Measurements from ENCODE around the gene EIF1AD.
A peak's percentile ranks its signal among the peaks of the same experiment; 100 is the strongest.

Gene EIF1AD

DNA sequence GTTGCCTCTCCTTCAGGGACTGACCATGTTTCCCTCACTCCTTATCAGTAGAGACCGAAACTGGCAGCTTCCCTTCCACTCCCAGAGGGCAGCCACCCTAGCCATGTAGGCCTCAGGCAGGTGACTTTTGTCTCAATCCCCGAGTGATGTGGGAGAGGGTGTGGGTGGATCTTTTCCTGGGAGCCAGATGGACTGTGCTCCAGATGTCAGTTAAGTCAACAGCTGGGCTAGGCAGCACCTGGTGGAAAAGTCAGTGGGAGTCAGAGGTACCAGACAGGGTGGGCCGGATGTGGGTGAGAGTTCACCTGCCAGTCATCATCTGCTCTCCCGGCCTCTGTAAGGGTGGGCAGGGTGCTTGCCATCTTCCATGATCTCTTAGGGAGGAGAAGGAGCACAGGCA lies 2.2 kb upstream of the EIF1AD start:
- DNase-seq (ENCODE audit: low read depth), result no peak

GRCh38 chr11:66003291-66003690 lies 1.3 kb upstream of the EIF1AD start:
- no peak for DNase-seq (ENCODE audit: low read depth)

GRCh38 chr11:66002648-66003225 lies 780 bp upstream of the EIF1AD start:
- no peak for DNase-seq (ENCODE audit: low read depth)

DNA sequence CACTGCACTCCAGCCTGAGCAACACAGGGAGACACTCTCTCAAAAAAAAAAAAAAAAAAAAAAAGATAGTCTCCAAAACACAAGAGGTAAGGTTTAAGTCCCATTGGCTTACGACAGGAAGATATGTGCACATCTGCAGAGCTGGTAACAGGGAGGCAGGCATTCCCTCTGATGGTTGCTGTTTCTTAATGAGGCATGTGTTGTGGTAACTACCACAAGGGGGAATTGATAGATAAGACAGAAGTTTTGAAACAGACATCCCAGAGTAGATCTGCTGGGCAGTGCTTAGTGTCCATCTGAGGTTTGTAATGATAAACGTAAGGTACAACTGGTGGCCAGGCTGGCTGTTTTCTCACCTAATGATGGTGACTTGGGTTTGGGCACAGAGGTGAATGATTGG lies 4.7 kb downstream of the EIF1AD start:
- DNase-seq (ENCODE audit: low read depth), result no peak

DNA sequence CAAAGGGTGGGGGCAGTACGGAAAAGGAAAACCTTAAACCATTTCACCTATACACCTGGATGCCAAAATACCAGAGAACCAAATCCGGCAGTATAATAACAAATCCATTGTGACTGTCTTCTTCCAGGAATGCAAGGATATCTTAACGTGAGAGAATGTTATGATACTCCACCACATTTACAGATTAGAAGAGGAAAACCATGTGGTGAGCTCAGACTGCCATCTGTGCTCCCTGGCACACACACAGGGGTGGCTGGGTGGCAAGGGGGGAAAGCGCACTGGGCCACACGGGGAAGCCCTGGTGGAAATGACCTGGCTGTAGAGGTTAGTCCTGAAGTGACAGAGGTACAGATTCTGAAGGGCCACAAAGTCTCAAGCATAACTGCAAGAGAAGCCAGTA lies 9.9 kb downstream of the EIF1AD start:
- no peak for DNase-seq (ENCODE audit: low read depth)

GRCh38 chr11:65988791-65989592 lies 13.0 kb downstream of the EIF1AD start:
- DNase-seq (ENCODE audit: low read depth), result peak; percentile 89

DNA sequence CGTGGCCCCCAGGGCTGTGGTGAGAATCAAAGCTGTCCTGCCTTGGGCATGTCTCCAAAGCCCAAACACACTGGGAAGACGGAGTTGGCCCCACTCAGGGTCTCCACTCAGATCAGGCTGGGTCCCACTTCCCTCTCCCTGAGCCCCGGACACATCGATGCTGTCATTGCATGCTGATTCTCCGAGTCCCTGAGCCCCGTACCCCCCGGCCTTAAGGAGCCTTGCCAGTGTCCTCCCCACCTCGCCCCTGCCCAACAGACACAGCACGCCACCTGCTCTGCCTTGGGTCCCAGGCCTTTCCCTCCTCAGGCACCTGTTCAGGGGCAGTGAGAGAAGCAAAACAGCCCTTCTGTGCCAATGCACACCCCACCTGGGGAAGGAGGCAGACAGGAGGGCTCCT lies 14.6 kb downstream of the EIF1AD start:
- DNase-seq (ENCODE audit: low read depth), result no peak

DNA sequence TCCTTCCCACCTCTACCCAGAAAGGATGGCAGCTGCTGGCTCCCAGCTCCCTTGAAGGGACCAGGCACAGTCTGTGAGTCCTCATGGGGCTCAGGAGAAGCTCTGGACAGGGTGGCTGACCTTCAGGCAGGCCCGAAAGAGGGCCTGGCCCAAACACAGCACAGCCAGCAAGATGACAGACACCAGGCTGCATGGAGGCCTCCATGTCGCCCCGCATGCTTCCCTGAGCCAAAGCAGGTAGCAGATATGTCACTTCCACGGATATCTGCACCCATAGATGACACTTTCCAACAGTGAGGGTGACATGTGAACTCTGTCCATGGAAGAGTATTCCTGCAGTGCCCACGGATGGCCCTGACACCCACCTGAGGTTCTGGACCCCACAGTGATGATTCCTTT lies 18.4 kb downstream of the EIF1AD start:
- no peak for DNase-seq (ENCODE audit: low read depth)

GRCh38 chr11:65982824-65983588 lies 19.0 kb downstream of the EIF1AD start:
- DNase-seq (ENCODE audit: low read depth), result no peak

DNA sequence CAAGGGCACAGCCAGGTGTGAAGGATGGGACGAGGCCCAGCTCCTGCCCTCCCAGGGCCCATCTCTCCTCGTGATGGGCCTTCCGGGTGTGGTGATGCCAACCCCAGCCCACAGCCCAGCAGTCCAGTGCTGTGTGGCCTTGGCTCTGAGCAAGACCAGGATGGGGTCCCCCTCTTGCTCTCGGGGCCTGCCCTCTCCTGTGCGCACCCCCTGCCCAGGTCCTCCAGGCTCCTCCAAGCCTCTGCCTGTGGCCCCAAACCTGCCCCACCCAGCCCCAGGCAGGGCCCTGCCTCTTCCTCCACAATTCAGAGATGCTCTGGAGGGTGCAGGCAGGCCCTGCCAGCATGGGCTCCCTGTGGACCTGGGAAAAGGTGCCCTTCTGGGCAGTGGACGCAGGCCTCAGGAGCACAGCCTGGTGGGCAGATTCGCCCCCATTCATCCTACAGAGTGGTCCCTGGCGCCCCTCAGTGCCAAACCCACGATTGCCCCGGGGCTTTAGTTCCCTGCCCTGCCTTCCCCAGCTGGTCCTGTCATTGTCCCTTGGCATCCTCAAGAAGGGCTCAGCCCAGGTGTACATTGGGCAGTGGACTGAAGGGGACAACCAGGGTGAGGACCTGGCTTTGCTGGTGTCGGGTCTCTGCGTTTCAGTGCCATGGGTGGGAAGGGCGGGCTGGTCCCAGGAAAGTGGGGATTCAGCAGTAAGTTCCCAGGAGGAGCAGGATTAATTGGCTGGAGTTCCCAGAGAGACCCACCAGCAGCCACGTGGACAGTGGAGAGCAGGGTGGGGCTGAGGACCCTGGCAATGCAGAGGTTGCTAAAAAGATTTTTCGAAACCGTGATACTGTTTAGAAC lies 19.8 kb downstream of the EIF1AD start:
- no peak for DNase-seq (ENCODE audit: low read depth)

- no peak for DNase-seq (ENCODE audit: low read depth)
These were observed 20.7 kb downstream of the EIF1AD start for GRCh38 chr11:65981101-65981740.

GRCh38 chr11:65979261-65979759 lies 22.6 kb downstream of the EIF1AD start:
- no peak for DNase-seq (ENCODE audit: low read depth)

DNA sequence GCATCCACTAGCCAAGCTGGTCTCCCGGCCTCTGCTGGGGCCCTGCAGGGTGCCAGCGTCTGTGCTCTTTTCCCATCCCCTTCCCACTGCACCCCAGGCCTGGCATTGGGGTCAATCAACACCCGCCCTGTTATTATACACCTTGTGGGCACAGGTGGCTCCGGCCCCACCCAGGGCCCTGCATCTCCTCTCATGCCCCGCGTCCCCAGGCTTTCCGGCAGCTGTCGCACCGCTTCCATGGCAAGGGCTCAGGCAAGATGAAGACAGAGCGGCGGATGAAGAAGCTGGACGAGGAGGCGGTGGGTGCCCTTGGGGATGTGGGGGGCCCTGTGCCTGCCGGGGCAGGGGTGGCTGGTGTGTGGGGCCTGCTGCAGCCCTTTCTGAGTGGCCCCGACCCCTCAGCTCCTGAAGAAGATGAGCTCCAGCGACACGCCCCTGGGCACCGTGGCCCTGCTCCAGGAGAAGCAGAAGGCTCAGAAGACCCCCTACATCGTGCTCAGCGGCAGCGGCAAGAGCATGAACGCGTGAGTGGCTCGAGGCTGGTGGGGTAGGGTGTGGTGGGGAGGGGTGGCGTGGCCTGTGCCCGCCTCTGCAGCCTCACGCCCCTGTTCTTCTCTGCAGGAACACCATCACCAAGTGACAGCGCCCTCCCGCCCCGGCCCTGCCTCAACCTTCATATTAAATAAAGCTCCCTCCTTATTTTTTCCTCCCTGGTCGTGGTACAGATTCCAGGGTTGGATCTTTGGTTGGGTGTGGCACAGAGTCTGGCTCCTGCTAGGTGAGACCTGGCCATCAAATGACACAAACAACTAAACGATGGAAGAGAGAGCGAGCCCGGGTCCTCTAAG lies 23.3 kb downstream of the EIF1AD start:
- no peak for DNase-seq (ENCODE audit: low read depth)

GRCh38 chr11:65977621-65978390 lies 24.2 kb downstream of the EIF1AD start:
- no peak for DNase-seq (ENCODE audit: low read depth)

GRCh38 chr11:65976216-65977176 lies 25.5 kb downstream of the EIF1AD start:
- DNase-seq (ENCODE audit: low read depth), result no peak

GRCh38 chr11:65975771-65976170 lies 26.2 kb downstream of the EIF1AD start:
- DNase-seq (ENCODE audit: low read depth), result no peak

DNA sequence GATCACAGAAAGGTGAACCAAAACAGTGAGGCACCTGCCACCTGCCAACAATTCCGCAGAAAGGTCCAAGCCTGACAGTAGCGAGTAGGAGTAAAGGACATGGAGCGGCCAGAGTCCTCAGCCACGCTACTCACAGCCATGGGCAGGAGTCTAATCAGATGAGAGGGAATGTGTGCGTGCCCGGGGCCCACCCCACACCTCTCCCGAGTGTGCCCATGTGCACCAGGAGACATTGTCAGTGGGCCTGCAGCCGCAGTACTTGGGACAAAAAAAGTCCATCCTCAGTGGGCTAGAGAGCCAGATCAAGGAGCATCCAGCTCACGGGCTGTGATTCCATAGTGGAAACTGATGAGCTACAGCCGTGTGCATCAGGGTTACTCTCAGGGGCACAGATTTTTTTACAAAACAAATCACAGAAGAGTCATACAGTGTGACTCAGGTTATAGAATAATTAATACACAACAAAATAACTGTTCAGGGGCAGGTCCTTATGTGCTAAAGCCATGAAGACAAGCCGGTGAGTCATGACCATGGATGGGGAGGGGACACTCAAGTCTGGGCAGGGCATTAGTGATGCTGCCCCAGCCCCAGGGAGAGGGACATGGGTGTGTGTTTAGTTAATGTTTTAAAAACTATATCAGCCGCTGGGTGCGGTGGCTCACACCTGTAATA lies 28.4 kb downstream of the EIF1AD start:
- no peak for DNase-seq (ENCODE audit: low read depth)

- DNase-seq (ENCODE audit: low read depth), result no peak
These were observed 29.8 kb downstream of the EIF1AD start for GRCh38 chr11:65972116-65972515.

All from stimulated activated CD8-positive, alpha-beta memory T cell treated with anti-CD3 and anti-CD28 coated beads, Interleukin-12 subunit alpha, Interleukin-12 subunit beta, amount 100 ng/mL, for 1 hour (primary cell).